Measurements from ENCODE around the gene RHOF. TPM values are rescaled to one million over a fixed set of nuclear protein-coding genes. Genes with fewer than 3 reads are reported as not detected.

The RHOF gene
- total and polyA plus RNA-seq, 2 of the 13 experiments (the other 11 are each of a cell fraction or from before 2014, with no cell fraction given), result 14.6 to 32.2 TPM

DNA sequence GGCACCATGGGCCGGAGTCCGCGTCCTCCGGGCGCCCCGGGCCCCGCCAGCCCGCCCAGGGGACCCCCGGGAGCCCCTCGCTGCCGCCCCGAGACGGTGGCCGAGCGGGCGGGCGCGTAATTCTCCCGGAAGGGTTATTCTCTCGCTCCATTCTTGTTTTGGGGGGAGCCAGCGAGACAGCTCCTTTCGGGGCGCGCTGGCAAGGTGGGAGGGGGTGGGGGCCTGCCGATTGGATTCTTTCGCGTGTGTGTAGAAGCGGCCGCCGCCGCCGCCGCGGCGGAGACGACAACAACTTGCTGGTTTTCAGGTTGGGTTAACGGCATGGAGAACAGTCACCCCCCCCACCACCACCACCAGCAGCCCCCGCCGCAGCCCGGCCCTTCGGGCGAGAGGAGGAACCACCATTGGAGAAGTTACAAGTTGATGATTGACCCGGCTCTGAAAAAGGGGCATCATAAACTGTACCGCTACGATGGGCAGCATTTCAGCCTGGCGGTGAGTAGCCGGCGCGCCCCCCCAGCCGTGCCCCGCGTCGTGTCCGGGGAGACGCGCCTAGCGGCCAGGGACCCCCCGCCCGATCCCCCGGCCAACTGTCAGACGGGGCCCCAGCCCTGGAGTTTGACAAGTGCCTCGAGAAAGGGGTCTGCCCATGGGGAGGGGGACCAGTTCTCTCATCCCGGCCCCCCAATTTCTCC lies 11.1 kb upstream of the RHOF start (continued):
- TF ChIP-seq, protein P1, sequence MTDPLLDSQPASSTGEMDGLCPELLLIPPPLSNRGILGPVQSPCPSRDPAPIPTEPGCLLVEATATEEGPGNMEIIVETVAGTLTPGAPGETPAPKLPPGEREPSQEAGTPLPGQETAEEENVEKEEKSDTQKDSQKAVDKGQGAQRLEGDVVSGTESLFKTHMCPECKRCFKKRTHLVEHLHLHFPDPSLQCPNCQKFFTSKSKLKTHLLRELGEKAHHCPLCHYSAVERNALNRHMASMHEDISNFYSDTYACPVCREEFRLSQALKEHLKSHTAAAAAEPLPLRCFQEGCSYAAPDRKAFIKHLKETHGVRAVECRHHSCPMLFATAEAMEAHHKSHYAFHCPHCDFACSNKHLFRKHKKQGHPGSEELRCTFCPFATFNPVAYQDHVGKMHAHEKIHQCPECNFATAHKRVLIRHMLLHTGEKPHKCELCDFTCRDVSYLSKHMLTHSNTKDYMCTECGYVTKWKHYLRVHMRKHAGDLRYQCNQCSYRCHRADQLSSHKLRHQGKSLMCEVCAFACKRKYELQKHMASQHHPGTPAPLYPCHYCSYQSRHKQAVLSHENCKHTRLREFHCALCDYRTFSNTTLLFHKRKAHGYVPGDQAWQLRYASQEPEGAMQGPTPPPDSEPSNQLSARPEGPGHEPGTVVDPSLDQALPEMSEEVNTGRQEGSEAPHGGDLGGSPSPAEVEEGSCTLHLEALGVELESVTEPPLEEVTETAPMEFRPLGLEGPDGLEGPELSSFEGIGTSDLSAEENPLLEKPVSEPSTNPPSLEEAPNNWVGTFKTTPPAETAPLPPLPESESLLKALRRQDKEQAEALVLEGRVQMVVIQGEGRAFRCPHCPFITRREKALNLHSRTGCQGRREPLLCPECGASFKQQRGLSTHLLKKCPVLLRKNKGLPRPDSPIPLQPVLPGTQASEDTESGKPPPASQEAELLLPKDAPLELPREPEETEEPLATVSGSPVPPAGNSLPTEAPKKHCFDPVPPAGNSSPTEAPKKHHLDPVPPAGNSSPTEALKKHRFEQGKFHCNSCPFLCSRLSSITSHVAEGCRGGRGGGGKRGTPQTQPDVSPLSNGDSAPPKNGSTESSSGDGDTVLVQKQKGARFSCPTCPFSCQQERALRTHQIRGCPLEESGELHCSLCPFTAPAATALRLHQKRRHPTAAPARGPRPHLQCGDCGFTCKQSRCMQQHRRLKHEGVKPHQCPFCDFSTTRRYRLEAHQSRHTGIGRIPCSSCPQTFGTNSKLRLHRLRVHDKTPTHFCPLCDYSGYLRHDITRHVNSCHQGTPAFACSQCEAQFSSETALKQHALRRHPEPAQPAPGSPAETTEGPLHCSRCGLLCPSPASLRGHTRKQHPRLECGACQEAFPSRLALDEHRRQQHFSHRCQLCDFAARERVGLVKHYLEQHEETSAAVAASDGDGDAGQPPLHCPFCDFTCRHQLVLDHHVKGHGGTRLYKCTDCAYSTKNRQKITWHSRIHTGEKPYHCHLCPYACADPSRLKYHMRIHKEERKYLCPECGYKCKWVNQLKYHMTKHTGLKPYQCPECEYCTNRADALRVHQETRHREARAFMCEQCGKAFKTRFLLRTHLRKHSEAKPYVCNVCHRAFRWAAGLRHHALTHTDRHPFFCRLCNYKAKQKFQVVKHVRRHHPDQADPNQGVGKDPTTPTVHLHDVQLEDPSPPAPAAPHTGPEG (CRISPR knock-in tag; IDR thresholded peaks at IDR 0.05), result peak; percentile 98
- TF ChIP-seq SALL2 (CRISPR knock-in tag; IDR thresholded peaks at IDR 0.05) (peak; percentile 21; the same call in 1 of the 2 replicates), ZBTB7B (CRISPR knock-in tag; IDR thresholded peaks at IDR 0.05) (0 out of 2 replicates have a peak, but pooled peaks have one; percentile 33)

DNA sequence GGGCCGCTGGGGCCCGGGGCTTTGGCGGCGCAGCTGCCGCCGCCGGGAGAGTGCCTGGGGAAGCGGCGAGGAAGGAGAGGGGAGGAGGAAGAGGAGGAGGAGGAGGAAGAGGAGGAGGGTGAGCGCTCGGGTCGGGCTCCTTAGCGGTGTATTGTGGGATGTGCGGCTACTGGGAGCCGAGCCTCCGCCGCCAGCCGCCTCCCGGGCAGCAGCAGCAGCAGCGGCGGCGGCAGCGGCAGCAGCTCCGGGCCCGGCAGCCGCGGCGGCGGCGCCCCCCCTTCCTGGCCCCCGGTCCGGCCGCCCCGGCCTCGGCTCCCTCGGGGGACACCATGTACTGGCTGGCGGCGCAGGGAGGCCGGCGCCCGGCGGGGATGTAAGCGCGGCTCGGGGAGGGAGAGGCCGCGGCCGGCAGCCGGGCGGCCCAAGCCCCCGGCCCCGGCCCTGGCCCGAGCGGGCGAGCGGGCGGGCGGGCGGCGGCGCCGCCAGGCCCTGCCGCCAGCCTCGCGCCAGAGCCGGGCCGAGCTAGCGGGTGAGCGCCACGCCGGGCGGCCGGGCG lies 10.5 kb upstream of the RHOF start, which contains the start of gene SETD1B:
Gene SETD1B (plus strand): TSS at position 149 of the 556 bp plus-strand sequence. CDS start 729 bp downstream, outside the sequence.
- Histone ChIP-seq H3K79me2 (ENCODE audit: insufficient read depth, low read length) (peaks cover 49% of the 10 kb centered on the region), H3K4me3 (replicated peaks in 1 of 3; ENCODE audit: insufficient read depth in 1 of 3, low read depth in 2 of 3, low read length in 3 of 3) (peak within 1 kb of the TSS; percentile 71 to 88 (median 79)), H3K36me3 (replicated peaks in 1 of 2; ENCODE audit: control insufficient read depth in 1 of 2, insufficient read depth in 2 of 2, low read length in 2 of 2) (peaks cover 7 to 9% of the 10 kb centered on the region in 2 experiments; a peak in 2 of 5 replicates), H3K4me2 (ENCODE audit: low read depth, low read length) (peak within 1 kb of the TSS; percentile 100), H3K27me3 (ENCODE audit: control insufficient read depth in 1 of 2, insufficient read depth in 2 of 2, low read length in 2 of 2) (no peaks in the 10 kb centered on the region; a peak in 1 of 5 replicates), H2AFZ (ENCODE audit: low read length) (no peak within 1 kb of the TSS), H4K20me1 (ENCODE audit: insufficient read depth, low read length) (0 out of 2 replicates have a peak, but pooled peaks cover 2% of the 10 kb centered on the region), H3K27ac (ENCODE audit: extremely low read length, insufficient read depth, low read length) (peak within 1 kb of the TSS; percentile 99), H3K9me3 (ENCODE audit: low read length) (no peaks in the 10 kb centered on the region), H3K4me1 (ENCODE audit: insufficient read depth, low read length) (peaks cover 32% of the 10 kb centered on the region), H3K9ac (ENCODE audit: insufficient read depth, low read depth, low read length) (peak within 1 kb of the TSS; percentile 98)
- intact Hi-C loops (cut with micrococcal nuclease; ENCODE audit: unreplicated experiment) (no loop called here), in situ Hi-C loops (cut with HindIII; ENCODE audit: extremely low pct_ligation_motif_present, low pct_unique_long_range_greater_than_20kb) (no loop called here)
- no TSS peak for BruUV-seq (replicated peaks)
- ChIA-PET POLR2A (interaction anchor here (1.3 to 14.5 kb wide), 8 partner anchors 3 to 92 kb away, joined by 3 to 393 read pairs (median 11); partner anchors contain the start of genes HPD, PSMD9, RHOF and SETD1B), CTCF (ENCODE audit: low intra/inter-chr PET ratio, low total read pairs) (no interaction called here)
- DNase-seq (ENCODE audit: low spot score), result no peak
- FAIRE-seq, result no peak
- ATAC-seq, result 0 out of 3 replicates have a peak, but pooled peaks have one; percentile 1
- 1% methylated on average over 19 of the region's 74 CpGs for WGBS (ENCODE audit: low lambda C conversion rate)
- TF ChIP-seq ZNF780A (CRISPR knock-in tag; IDR thresholded peaks at IDR 0.05) (no peak), MATR3 (CRISPR knock-in tag; IDR thresholded peaks at IDR 0.05) (no peak), FOSL1 (CRISPR knock-in tag; IDR thresholded peaks at IDR 0.05; ENCODE audit: borderline replicate concordance) (no peak), AGO1 (IDR thresholded peaks at IDR 0.05; ENCODE audit: low read depth, low read length, poor library complexity, severe bottlenecking) (peak; percentile 10), SP1 (IDR thresholded peaks at IDR 0.05) (no peak), SP1 (CRISPR knock-in tag; IDR thresholded peaks at IDR 0.05) (no peak)
- TF ChIP-seq, protein P2, sequence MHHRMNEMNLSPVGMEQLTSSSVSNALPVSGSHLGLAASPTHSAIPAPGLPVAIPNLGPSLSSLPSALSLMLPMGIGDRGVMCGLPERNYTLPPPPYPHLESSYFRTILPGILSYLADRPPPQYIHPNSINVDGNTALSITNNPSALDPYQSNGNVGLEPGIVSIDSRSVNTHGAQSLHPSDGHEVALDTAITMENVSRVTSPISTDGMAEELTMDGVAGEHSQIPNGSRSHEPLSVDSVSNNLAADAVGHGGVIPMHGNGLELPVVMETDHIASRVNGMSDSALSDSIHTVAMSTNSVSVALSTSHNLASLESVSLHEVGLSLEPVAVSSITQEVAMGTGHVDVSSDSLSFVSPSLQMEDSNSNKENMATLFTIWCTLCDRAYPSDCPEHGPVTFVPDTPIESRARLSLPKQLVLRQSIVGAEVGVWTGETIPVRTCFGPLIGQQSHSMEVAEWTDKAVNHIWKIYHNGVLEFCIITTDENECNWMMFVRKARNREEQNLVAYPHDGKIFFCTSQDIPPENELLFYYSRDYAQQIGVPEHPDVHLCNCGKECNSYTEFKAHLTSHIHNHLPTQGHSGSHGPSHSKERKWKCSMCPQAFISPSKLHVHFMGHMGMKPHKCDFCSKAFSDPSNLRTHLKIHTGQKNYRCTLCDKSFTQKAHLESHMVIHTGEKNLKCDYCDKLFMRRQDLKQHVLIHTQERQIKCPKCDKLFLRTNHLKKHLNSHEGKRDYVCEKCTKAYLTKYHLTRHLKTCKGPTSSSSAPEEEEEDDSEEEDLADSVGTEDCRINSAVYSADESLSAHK (CRISPR knock-in tag; IDR thresholded peaks at IDR 0.05; ENCODE audit: borderline replicate concordance), result no peak

Measured in HepG2 (cell line).